Subcutaneous adipose tissue (tissue), 4 donors: ENCODE data around the gene VPS33B. TPM values are rescaled to one million over a fixed set of nuclear protein-coding genes. Genes with fewer than 3 reads are reported as not detected.

Source experiments
- CTCF ChIP-seq: fragments of 450-650 bp; IDR thresholded peaks from one replicate; pipeline ENCODE4 v1.5.1; 2016; ENCODE audit warnings: low read depth, mild to moderate bottlenecking, control low read depth, antibody characterized with exemption, moderate library complexity
- total RNA-seq, 4 donors: library from RNA; depleted of rRNA; stranded (reverse); fragments of >200 nt; gene quantifications; one replicate each; pipeline ENCODE4 v1.1.0, GENCODE V29; 2016

VPS33B gene
- total RNA-seq, 4 donors from 2014 or later = 4.9 to 9.4 (median 5.3) TPM

GRCh38 chr15:90998737-90999136 is 23.7 kb downstream of the VPS33B start:
- TF ChIP-seq CTCF = no peak

- TF ChIP-seq CTCF = no peak
These were observed 27.7 kb downstream of the VPS33B start, which contains the start of gene PRC1 for GRCh38 chr15:90994417-90995311. Gene PRC1, minus strand, starts transcription at chr15:90994535. Its CDS starts 118 bp downstream, at chr15:90994417.

DNA sequence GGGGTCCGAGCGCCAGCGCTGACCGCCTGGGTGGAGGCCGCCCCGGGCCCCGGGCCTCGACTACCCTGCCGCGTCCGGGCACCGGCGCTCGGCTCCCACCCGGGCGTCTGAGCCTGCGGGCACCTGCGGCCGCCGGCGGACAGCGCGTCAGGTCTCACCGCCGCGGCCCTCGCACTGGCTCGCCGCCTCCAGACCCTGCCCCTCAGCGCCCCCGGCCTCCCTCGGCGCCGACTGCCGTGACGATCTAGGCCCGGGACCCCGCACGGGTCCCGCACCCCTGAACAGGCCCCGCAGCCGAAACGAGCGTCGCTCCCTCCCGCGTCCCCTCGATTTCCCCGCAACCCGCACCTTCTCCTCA is 28.4 kb downstream of the VPS33B start:
- no peak for TF ChIP-seq CTCF

DNA sequence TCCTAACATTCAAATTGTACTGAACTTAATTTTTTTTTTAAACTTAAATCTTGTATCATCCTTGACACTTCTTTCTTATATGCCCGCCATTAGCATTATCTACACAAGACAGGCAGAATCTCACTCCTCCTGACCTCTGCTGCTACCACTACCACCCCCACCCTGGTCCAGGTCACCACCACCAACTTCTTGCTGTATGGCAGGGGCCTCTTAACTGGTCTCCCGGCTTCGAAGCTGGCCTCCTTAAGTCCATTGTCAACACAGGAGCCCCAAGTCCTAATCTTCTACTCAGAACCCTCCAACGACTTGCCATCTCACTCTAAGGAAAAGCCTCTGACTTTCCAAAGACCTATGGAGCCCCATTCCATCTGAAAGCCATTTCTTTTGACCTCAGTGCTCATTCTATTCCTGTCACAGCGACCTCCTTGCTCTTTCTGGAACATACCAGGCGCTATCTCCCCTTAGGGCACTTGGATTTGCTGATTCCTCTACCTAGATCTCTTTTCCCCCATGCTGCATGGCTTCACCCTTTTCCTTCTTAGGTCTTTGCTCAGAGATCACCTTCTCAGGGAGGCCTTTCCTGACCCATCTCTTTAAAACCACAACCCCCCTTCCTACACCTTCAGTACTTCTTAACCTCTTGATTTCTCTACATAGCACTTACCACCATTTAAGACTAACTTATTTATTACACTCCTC is 30.7 kb downstream of the VPS33B start:
- no peak for TF ChIP-seq CTCF

DNA sequence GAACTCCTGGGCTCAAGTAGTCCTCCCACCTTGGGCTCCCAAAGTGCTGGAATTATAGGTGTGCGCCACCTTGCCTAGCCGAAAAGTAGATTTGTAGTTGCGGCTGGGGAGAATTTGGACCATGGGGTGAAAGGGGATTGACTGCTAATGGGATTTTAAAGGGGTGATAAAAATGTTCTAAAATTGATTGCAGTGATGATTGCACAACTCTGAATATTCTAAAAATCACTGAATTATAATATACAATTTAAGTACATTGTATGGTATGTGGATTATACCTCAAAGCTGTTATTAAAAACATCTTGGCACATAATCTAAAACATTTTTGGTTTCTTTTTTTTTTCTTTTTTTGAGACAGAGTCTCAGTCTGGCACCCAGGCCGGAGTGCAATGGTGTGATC is 31.9 kb downstream of the VPS33B start:
- no peak for TF ChIP-seq CTCF

DNA sequence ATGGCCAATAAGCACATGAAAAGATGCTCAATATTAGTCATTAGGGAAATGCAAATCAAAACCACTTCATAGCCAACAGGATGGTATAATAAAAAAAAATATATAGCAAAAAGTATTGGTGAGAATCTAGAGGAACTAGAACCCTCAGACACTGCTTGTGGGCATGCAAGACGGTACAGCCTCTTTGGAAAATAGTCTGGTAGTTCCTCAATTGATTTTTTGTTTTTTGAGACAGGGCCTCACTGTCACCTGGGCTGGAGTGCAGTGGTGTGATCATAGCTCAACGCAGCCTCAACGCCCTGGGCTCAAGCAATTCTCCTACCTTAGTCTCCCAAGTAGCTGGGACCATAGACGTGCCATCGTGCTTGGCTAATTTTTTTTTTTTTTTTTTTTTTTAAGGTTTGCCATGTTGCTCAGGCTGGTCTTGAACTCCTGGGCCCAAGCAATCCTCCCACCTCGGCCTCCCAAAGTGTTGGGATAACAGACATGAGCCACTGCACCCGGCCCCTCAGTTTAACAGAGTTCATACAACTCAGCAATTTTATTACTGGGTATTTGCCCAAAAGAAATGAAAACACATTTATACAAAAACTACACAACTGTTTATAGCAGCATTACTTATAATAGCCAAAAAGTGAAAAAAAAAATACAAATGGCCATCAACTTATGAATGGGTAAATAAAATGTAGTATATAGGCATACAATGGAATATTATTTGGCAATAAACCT is 33.2 kb downstream of the VPS33B start:
- TF ChIP-seq CTCF = no peak

- TF ChIP-seq CTCF = no peak
These were observed 34.1 kb downstream of the VPS33B start for GRCh38 chr15:90988296-90988695.
